ENCODE data around the gene DDX46.

DNA sequence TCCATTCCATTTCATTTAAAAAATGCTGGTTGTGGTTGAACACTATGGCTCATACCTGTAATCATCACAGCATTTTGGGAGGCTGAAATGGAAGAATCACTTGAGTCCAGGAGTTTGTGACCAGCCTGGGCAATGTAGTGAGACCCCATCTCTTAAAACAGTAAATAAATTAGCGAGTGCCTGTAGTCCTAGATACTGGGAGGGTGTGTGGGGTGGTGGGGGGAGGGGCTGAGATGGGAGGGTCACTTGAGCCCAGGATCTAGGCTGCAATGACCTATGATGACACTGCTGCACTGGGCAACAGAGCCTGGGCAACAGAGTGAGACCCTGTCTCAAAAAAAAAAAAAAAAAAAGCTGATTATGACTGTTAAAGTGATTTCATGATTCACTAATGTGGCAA lies 29.1 kb downstream of the DDX46 start:
- TF ChIP-seq, protein P1, sequence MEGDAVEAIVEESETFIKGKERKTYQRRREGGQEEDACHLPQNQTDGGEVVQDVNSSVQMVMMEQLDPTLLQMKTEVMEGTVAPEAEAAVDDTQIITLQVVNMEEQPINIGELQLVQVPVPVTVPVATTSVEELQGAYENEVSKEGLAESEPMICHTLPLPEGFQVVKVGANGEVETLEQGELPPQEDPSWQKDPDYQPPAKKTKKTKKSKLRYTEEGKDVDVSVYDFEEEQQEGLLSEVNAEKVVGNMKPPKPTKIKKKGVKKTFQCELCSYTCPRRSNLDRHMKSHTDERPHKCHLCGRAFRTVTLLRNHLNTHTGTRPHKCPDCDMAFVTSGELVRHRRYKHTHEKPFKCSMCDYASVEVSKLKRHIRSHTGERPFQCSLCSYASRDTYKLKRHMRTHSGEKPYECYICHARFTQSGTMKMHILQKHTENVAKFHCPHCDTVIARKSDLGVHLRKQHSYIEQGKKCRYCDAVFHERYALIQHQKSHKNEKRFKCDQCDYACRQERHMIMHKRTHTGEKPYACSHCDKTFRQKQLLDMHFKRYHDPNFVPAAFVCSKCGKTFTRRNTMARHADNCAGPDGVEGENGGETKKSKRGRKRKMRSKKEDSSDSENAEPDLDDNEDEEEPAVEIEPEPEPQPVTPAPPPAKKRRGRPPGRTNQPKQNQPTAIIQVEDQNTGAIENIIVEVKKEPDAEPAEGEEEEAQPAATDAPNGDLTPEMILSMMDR (conservative IDR thresholded peaks at IDR 0.05; ENCODE audit: low read depth, low read length), result no peak
- no peak for TF ChIP-seq EZH2 (IDR thresholded peaks at IDR 0.05; ENCODE audit: borderline replicate concordance, low read depth, low read length, poor library complexity, severe bottlenecking)

All from A673 (cell line).